Measurements from ENCODE around the gene RSPH3. TPM values are rescaled to one million over a fixed set of nuclear protein-coding genes. Genes with fewer than 3 reads are reported as not detected.
"Not testable (repeated sequence)": the region's sequence is repeated elsewhere in the genome, so short reads cannot be mapped to it uniquely, and the experiment has no call there.

Gene RSPH3
- total and polyA plus RNA-seq, 10 of the 15 experiments (the other 5 are each of a cell fraction or from before 2014, with no cell fraction given): 0.40 to 3.5 (median 1.4) TPM

GRCh38 chr6:159010037-159010612, 10.1 kb upstream of the RSPH3 start:
- TF ChIP-seq ETV6 (conservative IDR thresholded peaks at IDR 0.05 in 1 of 2, IDR thresholded peaks at IDR 0.05 in 1 of 2; ENCODE audit: borderline replicate concordance in 1 of 2, low read depth in 1 of 2): peak in 1 of 2 experiments; percentile 84; a peak in 2 of 4 replicates
- H3K27me3 ChIP-seq (replicated peaks in 1 of 2; ENCODE audit: control insufficient read depth in 2 of 2, insufficient read depth in 2 of 2, low read length in 1 of 2); intact Hi-C loops (cut with micrococcal nuclease; ENCODE audit: unreplicated experiment); H3K4me3 ChIP-seq; H3K36me3 ChIP-seq (ENCODE audit: control insufficient read depth in 2 of 2, insufficient read depth in 2 of 2, low read length in 1 of 2); H4K20me1 ChIP-seq (ENCODE audit: control insufficient read depth, insufficient read depth); ATAC-seq; DNase-seq (ENCODE audit: low read depth, low spot score); H3K9me3 ChIP-seq (replicated peaks; ENCODE audit: control insufficient read depth, insufficient read depth, low read length); BruUV-seq (replicated peaks); H3K79me2 ChIP-seq (ENCODE audit: control insufficient read depth, insufficient read depth, low read length); FAIRE-seq; H3K4me2 ChIP-seq (ENCODE audit: control insufficient read depth, insufficient read depth); H3K9ac ChIP-seq (ENCODE audit: control insufficient read depth, insufficient read depth, low read length); H3K4me1 ChIP-seq (ENCODE audit: control insufficient read depth, insufficient read depth, low read length); H2AFZ ChIP-seq (ENCODE audit: control insufficient read depth, low read depth, low read length); H3K27ac ChIP-seq (ENCODE audit: control insufficient read depth, insufficient read depth): not testable (repeated sequence)
- RAD21 ChIA-PET (ENCODE audit: unreplicated experiment): interaction anchor here (0.5 to 10.2 kb wide), 12 partner anchors 8 to 137 kb away, joined by 3 to 259 read pairs (median 14); partner anchors contain the start of genes RSPH3 and TAGAP
- CTCF ChIA-PET: interaction anchor here (0.6 to 14.0 kb wide), 9 partner anchors 10 to 468 kb away, joined by 3 to 631 read pairs (median 20); partner anchors contain the start of genes RSPH3 and TAGAP
- POLR2A ChIA-PET: interaction anchor here (0.7 to 2.1 kb wide), 6 partner anchors 8 to 245 kb away, joined by 4 to 7 read pairs (median 5); no protein-coding TSS in a partner anchor
- in situ Hi-C loops (cut with MboI): loop anchor here (25.0 kb wide), 1 partner anchor 452 kb away; no protein-coding TSS in a partner anchor
- 78% methylated on average over 7 of the region's 7 CpGs for WGBS (ENCODE audit: insufficient coverage, insufficient replicate concordance, low lambda C conversion rate, missing lambda C conversion rate)
- SMC1A ChIA-PET (ENCODE audit: uncharacterized antibody, unreplicated experiment): interaction anchor here (0.7 to 15.8 kb wide), 13 partner anchors 8 to 295 kb away, joined by 3 to 517 read pairs (median 5); partner anchors contain the start of gene TAGAP

GRCh38 chr6:159008656-159009288, 8.8 kb upstream of the RSPH3 start:
- H3K4me1 ChIP-seq (ENCODE audit: control insufficient read depth, insufficient read depth, low read length): no peaks in the 10 kb centered on the region
- BruUV-seq (replicated peaks): no TSS peak
- H3K36me3 ChIP-seq (ENCODE audit: control insufficient read depth in 2 of 2, insufficient read depth in 2 of 2, low read length in 1 of 2): no peaks in the 10 kb centered on the region
- under 1% methylated on average over 10 of the region's 10 CpGs for WGBS (ENCODE audit: insufficient coverage, insufficient replicate concordance, low lambda C conversion rate, missing lambda C conversion rate)
- no peaks in the 10 kb centered on the region for H3K9me3 ChIP-seq (replicated peaks; ENCODE audit: control insufficient read depth, insufficient read depth, low read length)
- in situ Hi-C loops (cut with MboI): loop anchor here (5.0 to 25.0 kb wide), 2 partner anchors 99 to 454 kb away; no protein-coding TSS in a partner anchor
- RAD21 ChIA-PET (ENCODE audit: unreplicated experiment): interaction anchor here (0.7 to 10.2 kb wide), 29 partner anchors 9 to 347 kb away, joined by 3 to 259 read pairs (median 5); partner anchors contain the start of genes RSPH3 and TAGAP
- CTCF ChIA-PET: interaction anchor here (0.6 to 14.0 kb wide), 40 partner anchors 9 to 795 kb away, joined by 3 to 631 read pairs (median 4); partner anchors contain the start of genes RSPH3 and TAGAP
- H4K20me1 ChIP-seq (ENCODE audit: control insufficient read depth, insufficient read depth): no peaks in the 10 kb centered on the region
- peak; percentile 23 for FAIRE-seq
- peak; percentile 91 for ATAC-seq
- SMC1A ChIA-PET (ENCODE audit: uncharacterized antibody, unreplicated experiment): interaction anchor here (0.8 to 15.8 kb wide), 35 partner anchors 9 to 356 kb away, joined by 3 to 517 read pairs (median 5); partner anchors contain the start of genes RSPH3 and TAGAP
- intact Hi-C loops (cut with micrococcal nuclease; ENCODE audit: unreplicated experiment): loop anchor here (1.0 kb wide), 3 partner anchors 34 to 126 kb away; no protein-coding TSS in a partner anchor
- DNase-seq (ENCODE audit: low read depth, low spot score): no peak
- peak overlapping the region; percentile 60 for H3K4me3 ChIP-seq
- no peaks in the 10 kb centered on the region for H3K79me2 ChIP-seq (ENCODE audit: control insufficient read depth, insufficient read depth, low read length)
- no peaks in the 10 kb centered on the region for H3K27me3 ChIP-seq (replicated peaks in 1 of 2; ENCODE audit: control insufficient read depth in 2 of 2, insufficient read depth in 2 of 2, low read length in 1 of 2)
- H3K27ac ChIP-seq (ENCODE audit: control insufficient read depth, insufficient read depth): peak overlapping the region; percentile 58
- POLR2A ChIA-PET: interaction anchor here (0.6 to 2.7 kb wide), 13 partner anchors 9 to 127 kb away, joined by 3 to 27 read pairs (median 5); partner anchors contain the start of gene RSPH3
- peak overlapping the region; percentile 85 for H3K4me2 ChIP-seq (ENCODE audit: control insufficient read depth, insufficient read depth)
- peak overlapping the region; percentile 39 for H3K9ac ChIP-seq (ENCODE audit: control insufficient read depth, insufficient read depth, low read length)
- peak overlapping the region; percentile 89 for H2AFZ ChIP-seq (ENCODE audit: control insufficient read depth, low read depth, low read length)
- TF ChIP-seq BHLHE40 (IDR thresholded peaks at IDR 0.05; ENCODE audit: borderline replicate concordance in 1 of 2, low read depth in 2 of 2, low read length in 1 of 2) (peak in 1 of 2 experiments; percentile 6; a peak in 1 of 4 replicates), IKZF2 (IDR thresholded peaks at IDR 0.05) (no peak), RAD21 (IDR thresholded peaks at IDR 0.05; ENCODE audit: insufficient read depth, low read depth, low read length) (peak; percentile 78), MLLT1 (IDR thresholded peaks at IDR 0.05) (peak; percentile 52; the same call in 1 of the 2 replicates), HDGF (IDR thresholded peaks at IDR 0.05) (peak; percentile 90), NR2F1 (conservative IDR thresholded peaks at IDR 0.05) (0 out of 2 replicates have a peak, but pooled peaks have one; percentile 54), ATF7 (IDR thresholded peaks at IDR 0.05; ENCODE audit: low read depth) (peak; percentile 31; the same call in 1 of the 2 replicates)
- TF ChIP-seq, protein P1, sequence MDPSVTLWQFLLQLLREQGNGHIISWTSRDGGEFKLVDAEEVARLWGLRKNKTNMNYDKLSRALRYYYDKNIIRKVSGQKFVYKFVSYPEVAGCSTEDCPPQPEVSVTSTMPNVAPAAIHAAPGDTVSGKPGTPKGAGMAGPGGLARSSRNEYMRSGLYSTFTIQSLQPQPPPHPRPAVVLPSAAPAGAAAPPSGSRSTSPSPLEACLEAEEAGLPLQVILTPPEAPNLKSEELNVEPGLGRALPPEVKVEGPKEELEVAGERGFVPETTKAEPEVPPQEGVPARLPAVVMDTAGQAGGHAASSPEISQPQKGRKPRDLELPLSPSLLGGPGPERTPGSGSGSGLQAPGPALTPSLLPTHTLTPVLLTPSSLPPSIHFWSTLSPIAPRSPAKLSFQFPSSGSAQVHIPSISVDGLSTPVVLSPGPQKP (IDR thresholded peaks at IDR 0.05; ENCODE audit: low read depth, low read length): no peak

Data from GM12878 (cell line).